Stimulated activated naive CD4-positive, alpha-beta T cell (primary cell): ENCODE measurements around the gene PRKCA.
"Not testable (repeated sequence)": the region's sequence is repeated elsewhere in the genome, so short reads cannot be mapped to it uniquely, and the experiment has no call there.

ENCODE experiments used
- DNase-seq, 6 experiments: peaks; one replicate each; lab custom pipeline; 2025; lab: John Stamatoyannopoulos, UW

PRKCA gene

GRCh38 chr17:66489576-66489975 is 187.2 kb downstream of the PRKCA start:
- DNase-seq = not testable (repeated sequence)

DNA sequence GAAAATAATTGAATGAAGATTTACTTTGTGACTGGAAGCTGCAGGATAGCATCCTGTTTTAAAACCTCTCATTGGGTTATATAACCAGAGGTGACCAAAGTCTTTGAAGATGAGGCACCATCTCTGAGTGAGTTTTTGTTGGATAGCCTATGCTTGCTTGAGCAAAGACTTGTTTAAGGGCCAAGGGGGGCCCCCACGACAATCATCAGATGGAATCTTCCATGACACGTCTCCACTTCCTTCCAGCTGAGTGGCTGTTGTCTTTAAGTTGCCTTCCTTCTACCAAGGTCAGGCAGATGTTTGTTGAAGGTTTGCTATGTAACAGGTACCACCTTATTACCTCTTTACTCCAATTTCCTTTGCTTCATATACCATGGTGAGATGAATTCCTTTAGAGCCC is 188.8 kb downstream of the PRKCA start:
- DNase-seq = peak in 3 of 6 experiments; percentile 2 to 15 (median 7)

GRCh38 chr17:66491665-66492064 is 189.3 kb downstream of the PRKCA start:
- DNase-seq = no peak

DNA sequence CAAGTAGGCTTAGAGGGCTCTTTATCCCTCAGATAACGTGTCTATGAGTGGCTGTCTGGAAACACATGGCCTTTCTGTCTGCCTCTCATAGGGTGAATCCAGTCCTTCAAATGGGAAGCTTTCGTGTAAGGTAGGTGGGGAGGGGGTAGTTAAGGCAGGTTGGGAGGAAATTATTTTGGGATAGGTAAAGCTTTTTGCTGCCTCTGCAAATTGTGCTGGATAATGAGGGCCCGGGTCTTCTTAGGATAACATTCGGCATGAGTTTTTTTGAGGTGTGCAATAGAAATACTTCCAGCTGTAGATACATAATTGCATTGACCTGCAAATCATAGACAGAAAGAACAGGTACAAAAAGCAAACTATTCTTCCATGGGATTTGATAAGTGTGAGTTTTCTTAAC is 189.7 kb downstream of the PRKCA start:
- DNase-seq = no peak

DNA sequence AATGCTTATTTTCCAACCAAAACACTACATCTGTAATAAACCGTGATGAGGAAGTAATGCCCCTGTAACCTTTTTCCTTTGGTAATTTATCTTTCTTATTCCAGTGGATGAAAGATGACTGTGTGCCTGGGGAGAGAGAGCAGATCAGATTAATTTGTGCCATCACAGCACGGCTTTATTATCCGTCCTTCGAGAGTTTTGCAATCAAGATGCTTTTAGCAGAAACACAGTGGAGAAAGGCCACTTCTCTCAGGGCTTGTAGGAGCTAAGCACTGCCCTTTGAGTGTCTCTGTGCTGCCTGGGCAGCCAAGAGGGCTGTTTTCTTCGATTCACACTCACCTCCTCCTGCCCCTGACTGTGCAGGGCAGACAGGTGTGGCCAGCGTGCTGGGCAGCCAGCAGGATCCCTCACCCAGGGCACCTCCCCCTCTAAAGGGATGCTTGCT is 190.2 kb downstream of the PRKCA start:
- DNase-seq = no peak

- DNase-seq = no peak
These were observed 191.0 kb downstream of the PRKCA start for GRCh38 chr17:66493283-66494019.

DNA sequence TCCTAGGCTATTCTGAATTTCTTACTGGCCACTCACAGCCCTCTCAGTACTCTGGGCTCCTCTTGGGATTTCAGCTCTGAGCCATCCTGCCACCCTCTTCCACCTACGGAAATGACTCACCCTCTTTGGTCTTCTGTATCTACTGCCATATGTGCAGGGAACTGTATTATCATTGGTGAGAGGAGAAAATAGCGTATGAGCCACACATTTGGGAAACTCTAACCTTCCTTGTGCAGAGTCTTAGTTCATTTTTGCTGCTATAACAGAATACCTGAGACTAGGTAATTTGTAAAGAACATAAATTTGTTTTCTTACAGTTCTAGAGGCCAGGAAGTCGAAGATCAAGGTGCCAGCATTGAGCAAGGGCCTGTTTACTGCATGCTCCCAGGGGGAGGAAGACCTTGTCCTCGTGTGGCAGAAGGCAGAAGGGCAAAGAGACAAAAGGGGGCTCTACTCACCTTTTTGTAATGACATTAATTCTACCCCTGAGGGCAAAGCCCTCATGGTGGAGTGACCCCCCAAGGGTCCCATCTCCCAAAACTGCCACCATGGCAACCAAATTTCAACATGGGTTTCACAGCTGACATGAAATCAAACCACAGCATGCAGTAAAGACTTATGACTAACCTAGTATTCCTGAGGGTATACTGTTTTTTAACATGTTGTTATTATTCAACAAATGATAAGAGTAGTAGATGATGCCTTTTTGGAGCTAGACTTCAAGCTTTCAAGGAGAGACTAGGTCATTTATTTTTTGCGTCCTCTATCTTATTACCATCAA is 191.8 kb downstream of the PRKCA start:
- no peak for DNase-seq

- no peak for DNase-seq
These were observed 192.6 kb downstream of the PRKCA start for GRCh38 chr17:66495035-66495434.

GRCh38 chr17:66496306-66496705 is 193.9 kb downstream of the PRKCA start:
- no peak for DNase-seq

DNA sequence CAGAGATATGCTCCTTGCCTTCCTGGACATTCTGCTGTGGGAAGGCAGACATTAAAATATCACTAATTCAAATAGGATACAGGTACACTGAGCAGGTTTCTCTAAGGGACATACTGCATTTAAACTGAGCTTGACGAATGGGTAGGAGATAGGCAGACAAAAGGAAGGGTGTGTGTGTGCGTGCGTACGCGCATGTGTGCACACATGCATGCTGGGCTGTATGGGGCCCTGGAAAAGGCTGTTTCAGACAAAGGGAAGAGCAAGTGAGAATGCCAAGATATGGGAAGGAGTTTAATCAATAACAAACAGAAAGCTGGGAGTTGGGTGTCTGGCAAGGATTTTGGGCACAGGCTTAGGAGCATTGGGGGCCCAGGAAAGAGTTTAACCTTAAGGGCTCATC is 196.2 kb downstream of the PRKCA start:
- DNase-seq = no peak

DNA sequence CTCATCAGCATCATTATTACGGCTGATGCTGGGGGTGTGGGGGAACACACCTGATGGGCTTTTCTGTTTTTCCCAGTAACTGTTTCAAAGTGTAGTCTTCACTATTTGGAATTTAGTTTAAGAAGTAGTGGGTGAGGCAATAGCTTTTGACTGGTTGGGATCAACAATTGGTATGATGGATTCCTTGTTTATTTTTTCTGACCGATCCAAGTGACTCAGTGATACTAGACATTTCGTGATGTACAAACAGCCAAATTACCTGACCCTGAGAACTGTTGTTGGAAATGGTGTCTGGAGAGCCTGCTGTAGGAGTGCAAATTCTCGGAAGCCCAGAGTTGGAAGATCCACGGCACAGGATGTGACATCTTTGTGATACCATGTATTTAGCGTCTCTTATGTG is 204.2 kb downstream of the PRKCA start:
- DNase-seq = no peak

DNA sequence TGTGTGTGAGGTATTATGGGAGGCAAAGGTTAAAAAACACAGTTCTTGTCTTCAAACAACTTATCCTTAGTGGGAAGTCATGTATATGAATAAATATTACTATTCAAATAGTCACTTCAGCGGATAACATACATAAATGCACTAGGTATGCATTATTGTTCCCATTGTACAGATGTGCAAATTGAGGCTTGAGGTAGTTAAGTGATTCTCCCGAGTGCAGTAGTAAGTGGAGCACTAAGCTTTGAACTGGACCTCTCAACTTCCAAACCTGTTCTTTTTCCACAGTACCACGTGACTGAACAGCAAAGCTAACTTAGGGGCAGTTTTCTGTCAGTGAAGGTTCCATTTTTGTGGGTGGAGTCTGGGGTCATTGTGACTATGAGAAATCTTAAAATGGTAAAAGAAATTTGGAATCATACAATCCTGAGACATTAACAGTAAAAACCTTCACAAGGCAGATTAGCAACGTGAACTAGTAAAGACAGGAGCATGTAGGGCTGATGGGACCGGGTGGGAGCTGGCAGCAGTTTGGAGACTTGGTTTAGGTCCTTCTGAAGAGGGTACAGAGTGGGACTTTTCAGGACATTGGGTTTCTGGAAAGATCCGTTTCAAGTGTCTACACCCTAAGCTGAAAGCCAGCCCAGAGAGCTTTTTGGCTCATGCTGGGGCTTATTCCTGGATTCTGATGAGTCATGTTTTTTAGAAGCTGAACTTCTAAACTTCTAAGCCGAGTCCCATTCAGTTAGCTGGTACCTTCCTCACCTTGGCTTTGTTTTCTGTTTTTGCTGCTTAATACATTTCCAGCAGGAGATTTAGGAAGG is 204.9 kb downstream of the PRKCA start:
- DNase-seq = no peak

DNA sequence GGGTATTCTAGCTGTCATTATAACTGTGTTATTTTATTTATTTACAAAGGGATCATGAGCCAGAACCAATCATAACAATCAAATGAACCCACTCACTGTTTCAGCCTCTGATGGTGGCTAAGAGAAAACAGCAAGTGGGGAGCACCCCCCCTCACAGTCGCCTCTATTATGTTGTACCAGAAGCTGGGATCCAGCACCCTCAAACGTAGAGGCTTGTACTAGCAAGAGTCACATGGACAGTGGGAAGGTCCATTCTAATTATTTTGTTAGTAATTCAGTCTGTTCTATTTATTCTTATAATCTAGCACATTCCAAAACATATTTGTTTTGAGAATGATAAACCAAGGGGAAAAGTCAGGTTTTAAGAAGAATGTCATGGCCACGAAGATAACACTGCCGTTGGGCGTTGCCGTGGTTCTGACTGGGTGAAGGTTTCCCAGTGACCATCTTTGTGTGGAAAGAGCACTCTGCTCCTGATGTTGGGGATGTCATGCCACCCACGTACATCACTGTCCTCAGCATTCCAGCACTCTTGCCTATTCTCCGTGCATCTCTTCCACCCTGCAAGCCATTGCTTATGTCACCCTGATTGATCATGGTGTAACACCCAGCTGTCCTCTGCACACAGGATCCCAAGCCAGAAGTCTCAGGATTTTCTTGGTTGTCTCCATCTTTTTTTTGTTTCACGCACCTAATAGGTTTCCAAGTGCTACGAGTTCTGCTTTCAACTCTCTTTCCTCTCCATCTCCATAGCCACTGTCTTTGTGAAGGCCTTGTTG is 205.8 kb downstream of the PRKCA start:
- DNase-seq = no peak

DNA sequence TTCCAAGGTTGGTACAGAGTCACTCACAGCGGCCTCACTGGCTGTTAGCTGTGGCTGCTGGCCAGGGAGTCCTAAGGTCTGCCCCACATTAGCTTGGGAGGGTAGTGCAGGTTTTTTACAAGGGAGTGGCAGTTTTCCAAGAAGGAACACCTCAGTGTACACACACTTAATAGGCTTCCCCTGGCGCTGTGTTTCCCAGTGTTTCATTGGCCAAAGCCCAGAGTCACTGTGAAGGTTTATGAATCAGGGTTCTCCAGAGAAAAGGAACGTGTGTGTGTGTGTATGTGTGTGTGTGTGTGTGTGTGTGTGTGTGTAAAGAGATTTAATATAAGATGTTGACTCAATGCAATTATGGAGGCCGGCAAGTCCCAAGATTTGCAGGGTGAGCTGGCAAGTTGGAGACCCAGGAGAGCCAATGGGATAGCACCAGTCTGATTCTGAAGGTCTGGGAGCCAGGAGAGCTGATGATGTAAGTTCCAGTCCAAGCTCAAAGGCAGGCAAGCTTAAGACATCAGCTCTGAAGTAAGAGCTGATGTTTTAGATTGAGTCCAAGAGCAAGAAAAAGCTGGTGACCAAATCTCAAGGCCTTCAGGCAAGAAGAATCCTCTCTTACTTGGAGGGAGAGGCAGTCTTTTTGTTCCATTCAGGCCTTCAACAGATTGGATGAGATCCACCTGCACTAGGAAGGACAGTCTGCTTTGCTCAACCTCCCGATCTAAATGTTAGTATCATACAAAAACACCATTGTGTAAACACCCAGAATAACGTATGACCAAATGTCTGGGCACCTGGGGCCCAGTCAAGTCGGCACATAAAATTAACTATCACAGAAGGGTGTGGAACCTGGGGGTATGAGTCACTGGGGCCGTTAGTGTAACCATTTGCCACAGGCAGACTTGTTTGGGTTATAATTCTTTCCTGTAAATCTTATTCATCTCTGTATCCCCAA is 206.8 kb downstream of the PRKCA start:
- DNase-seq = no peak

- DNase-seq = no peak
These were observed 207.5 kb downstream of the PRKCA start for GRCh38 chr17:66509926-66510325.

GRCh38 chr17:66511135-66511534 is 208.7 kb downstream of the PRKCA start:
- no peak for DNase-seq

DNA sequence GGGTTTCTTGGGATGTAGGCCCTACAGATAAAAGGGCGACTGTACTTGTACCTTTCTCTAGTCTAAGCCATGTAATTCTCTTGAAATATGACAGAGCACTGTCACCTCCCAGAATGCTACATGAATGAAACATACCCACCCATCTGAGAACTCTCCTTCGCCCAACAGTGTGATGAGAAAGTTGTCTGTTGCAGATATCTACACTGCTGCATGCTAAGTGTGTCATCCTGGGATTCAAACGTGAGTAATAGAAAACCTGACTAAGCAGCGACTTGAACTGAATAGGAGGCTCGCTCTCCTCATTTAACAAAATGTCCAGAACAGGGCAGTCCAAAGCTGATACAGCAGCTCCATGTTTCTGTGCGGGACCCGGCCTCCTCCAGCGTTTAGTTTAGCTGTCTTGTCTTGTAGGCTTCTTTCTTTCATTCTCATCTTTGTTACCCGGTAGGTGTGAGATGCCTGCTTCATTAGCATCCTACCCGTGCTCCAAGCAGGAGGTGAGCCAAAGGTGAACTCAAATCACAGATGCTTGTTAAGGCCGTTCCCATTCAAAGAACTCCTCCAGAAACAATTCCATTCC is 211.9 kb downstream of the PRKCA start:
- no peak for DNase-seq

DNA sequence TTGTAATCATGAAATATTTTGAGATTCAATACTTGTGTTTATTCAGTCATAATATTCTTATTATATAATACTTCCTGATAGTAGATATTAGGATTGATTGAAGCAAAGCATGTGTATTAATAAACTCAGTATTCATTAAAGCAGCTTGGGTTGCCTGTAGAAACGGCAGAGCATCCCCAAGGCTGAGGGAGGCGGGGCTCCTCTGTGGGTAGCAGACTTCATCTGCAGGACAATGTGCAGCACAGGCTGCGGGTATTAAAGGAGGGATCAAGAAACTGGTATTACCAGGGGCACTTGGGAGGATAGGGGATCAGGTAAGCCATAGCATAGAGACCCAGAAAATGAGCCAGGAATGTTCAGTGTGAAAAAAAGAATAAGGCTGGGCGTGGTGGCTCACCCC is 213.6 kb downstream of the PRKCA start:
- no peak for DNase-seq

DNA sequence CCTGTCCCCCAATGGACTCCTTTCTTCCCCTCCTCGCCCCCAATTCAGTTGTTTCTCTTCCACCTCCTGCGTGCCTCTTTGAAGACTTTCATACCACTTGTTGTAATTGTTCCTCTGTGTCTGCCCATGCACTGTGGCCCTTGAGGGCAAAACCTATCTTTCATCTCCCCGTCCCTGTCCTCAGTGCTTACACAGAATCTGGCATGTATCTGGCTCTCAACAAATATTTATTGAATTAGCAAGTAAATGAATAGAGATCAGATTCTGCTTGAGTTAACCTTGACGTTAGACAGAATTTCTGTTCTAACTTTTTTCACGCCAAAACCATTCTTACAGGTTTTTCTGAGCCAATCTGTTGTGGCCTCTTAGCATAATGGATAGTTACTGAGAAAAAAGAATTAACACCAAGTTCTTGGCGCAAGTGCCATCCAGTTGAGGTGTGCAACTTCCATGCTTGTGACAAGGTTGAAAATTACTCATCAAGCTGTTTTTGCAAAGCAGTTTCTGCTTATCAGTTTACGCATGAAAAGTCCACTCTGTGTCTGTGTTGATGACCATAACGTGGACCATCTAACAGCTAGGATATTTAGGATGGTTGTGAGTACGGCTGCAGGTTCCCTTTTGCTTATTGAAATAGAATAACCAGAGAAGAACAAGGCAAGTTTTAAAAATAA is 215.1 kb downstream of the PRKCA start:
- no peak for DNase-seq

DNA sequence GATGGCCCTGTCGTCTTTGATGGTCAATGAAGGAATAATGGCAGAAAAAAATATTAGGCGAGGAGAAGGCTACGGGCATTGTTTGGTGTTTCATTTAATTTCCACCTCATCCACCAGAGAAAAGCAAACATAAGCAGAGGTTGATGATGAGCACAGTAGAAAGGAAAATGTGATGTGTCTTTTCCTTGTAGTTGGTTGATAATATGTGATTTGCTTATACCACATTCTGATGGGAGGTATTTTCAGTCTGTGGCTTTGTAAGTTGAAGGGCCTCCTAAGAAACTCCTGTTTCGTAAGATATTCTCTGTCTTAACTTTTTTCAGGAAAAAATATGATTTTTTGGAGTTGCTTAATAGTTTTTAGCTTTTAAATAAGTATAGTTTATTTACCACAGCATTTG is 215.7 kb downstream of the PRKCA start:
- DNase-seq = no peak
